Astrocyte (in vitro differentiated cells and primary cell): ENCODE measurements around the gene DENND10. TPM values are rescaled to one million over a fixed set of nuclear protein-coding genes. Genes with fewer than 3 reads are reported as not detected.

Experiments used
- DNase-seq: peaks from one replicate; pipeline ENCODE4 v3.0.0-alpha.2; 2010; ENCODE audit warnings: low read depth
- FAIRE-seq: peaks from 2 replicates; lab custom pipeline; 2011; peaks lifted over from hg19 to GRCh38; lab: Jason Lieb, UNC
- H2AFZ ChIP-seq: 2 replicates; pipeline ENCODE4 v1.6.0; 2012; ENCODE audit warnings: low read depth, low read length, inconsistent platforms
- H3K27ac ChIP-seq: 2 replicates; pipeline ENCODE4 v1.5.1; 2011; ENCODE audit warnings: low read depth, low read length, inconsistent platforms
- H3K27me3 ChIP-seq: 2 replicates; pipeline ENCODE4 v1.6.0; 2011; ENCODE audit warnings: low read length, inconsistent platforms; ENCODE audit not compliant: insufficient read depth
- H3K36me3 ChIP-seq: 2 replicates; pipeline ENCODE4 v1.5.1; 2011; ENCODE audit warnings: low read length, inconsistent platforms; ENCODE audit not compliant: insufficient read depth
- H3K4me1 ChIP-seq: 2 replicates; pipeline ENCODE4 v1.5.1; 2011; ENCODE audit warnings: low read length, inconsistent platforms; ENCODE audit not compliant: insufficient read depth
- H3K4me2 ChIP-seq: 2 replicates; pipeline ENCODE4 v1.6.0; 2012; ENCODE audit warnings: low read length, inconsistent platforms
- H3K4me3 ChIP-seq: 2 replicates; pipeline ENCODE4 v1.5.1; 2011; ENCODE audit warnings: low read depth, mild to moderate bottlenecking, low read length, inconsistent platforms; ENCODE audit not compliant: insufficient read depth
- H3K79me2 ChIP-seq: 2 replicates; pipeline ENCODE4 v1.6.0; 2012; ENCODE audit warnings: mild to moderate bottlenecking, low read length, inconsistent platforms; ENCODE audit not compliant: insufficient read depth
- H3K9ac ChIP-seq: 2 replicates; pipeline ENCODE4 v1.6.0; 2012; ENCODE audit warnings: mild to moderate bottlenecking, low read length, inconsistent platforms
- H3K9me3 ChIP-seq: 2 replicates; pipeline ENCODE4 v1.5.1; 2012; ENCODE audit warnings: low read depth, mild to moderate bottlenecking, low read length, inconsistent platforms; ENCODE audit not compliant: insufficient read depth
- H4K20me1 ChIP-seq: 2 replicates; pipeline ENCODE4 v1.6.0; 2012; ENCODE audit warnings: low read length, inconsistent platforms; ENCODE audit not compliant: insufficient read depth
- H3K27ac Mint-ChIP-seq: one replicate; pipeline ENCODE4 v1.8.0; 2021; ENCODE audit warnings: mild to moderate bottlenecking, mixed read lengths; ENCODE audit not compliant: unreplicated experiment
- H3K27me3 Mint-ChIP-seq: one replicate; pipeline ENCODE4 v1.8.0; 2021; ENCODE audit warnings: low read depth, mixed read lengths; ENCODE audit not compliant: unreplicated experiment
- H3K36me3 Mint-ChIP-seq: one replicate; pipeline ENCODE4 v1.8.0; 2021; ENCODE audit warnings: low read depth, mixed read lengths; ENCODE audit not compliant: unreplicated experiment
- H3K4me1 Mint-ChIP-seq: one replicate; pipeline ENCODE4 v1.8.0; 2021; ENCODE audit warnings: low read depth, mixed read lengths; ENCODE audit not compliant: unreplicated experiment
- H3K4me3 Mint-ChIP-seq: one replicate; pipeline ENCODE4 v1.8.0; 2021; ENCODE audit warnings: mild to moderate bottlenecking, moderate library complexity, mixed read lengths; ENCODE audit not compliant: unreplicated experiment
- H3K9me3 Mint-ChIP-seq: one replicate; pipeline ENCODE4 v1.8.0; 2021; ENCODE audit warnings: mild to moderate bottlenecking, mixed read lengths; ENCODE audit not compliant: unreplicated experiment
- CTCF ChIP-seq: IDR thresholded peaks from 2 replicates; pipeline ENCODE4 v1.5.1; 2011; ENCODE audit warnings: low read depth, mild to moderate bottlenecking, inconsistent platforms, low read length, moderate library complexity; ENCODE audit not compliant: insufficient read depth
- EZH2 ChIP-seq: IDR thresholded peaks from 2 replicates; pipeline ENCODE4 v1.6.1; 2012; ENCODE audit warnings: mild to moderate bottlenecking, low read length, inconsistent platforms; ENCODE audit not compliant: insufficient read depth
- total RNA-seq: library from RNA; stranded (reverse); gene quantifications from 2 replicates; pipeline ENCODE4 v1.2.1, GENCODE V29; 2021

DENND10 gene
- total RNA-seq, 1 donor from 2014 or later = 41.8 TPM

- H3K9ac ChIP-seq = no peak overlapping the region
- Mint-ChIP-seq H3K4me3 (no peak overlapping the region), H3K4me1 (peaks cover 10% of the 10 kb centered on the region), H3K27me3 (no peaks in the 10 kb centered on the region), H3K9me3 (no peaks in the 10 kb centered on the region), H3K27ac (no peak overlapping the region), H3K36me3 (peaks cover 15% of the 10 kb centered on the region)
- H4K20me1 ChIP-seq = no peaks in the 10 kb centered on the region
- no peak overlapping the region for H3K4me2 ChIP-seq
- H3K4me3 ChIP-seq = no peak overlapping the region
- no peaks in the 10 kb centered on the region for H3K79me2 ChIP-seq
- H3K36me3 ChIP-seq = peaks cover 17% of the 10 kb centered on the region
- H3K27ac ChIP-seq = peak overlapping the region; percentile 13
- no peaks in the 10 kb centered on the region for H3K4me1 ChIP-seq
- DNase-seq (peak; percentile 65), FAIRE-seq (no peak)
- no peaks in the 10 kb centered on the region for H3K9me3 ChIP-seq
- H2AFZ ChIP-seq = no peak overlapping the region
- H3K27me3 ChIP-seq = no peaks in the 10 kb centered on the region
- TF ChIP-seq CTCF (no peak), EZH2 (no peak)
Observed at GRCh38 chr10:119120413-119120867, 16.5 kb downstream of the DENND10 start.

GRCh38 chr10:119120875-119121274, 17.0 kb downstream of the DENND10 start:
- Histone ChIP-seq H3K9me3 (no peaks in the 10 kb centered on the region), H3K36me3 (peaks cover 17% of the 10 kb centered on the region), H3K4me2 (no peak overlapping the region), H3K9ac (no peak overlapping the region), H2AFZ (no peak overlapping the region), H3K4me1 (no peaks in the 10 kb centered on the region), H3K27ac (peak overlapping the region; percentile 13), H3K4me3 (no peak overlapping the region), H3K27me3 (no peaks in the 10 kb centered on the region), H3K79me2 (no peaks in the 10 kb centered on the region), H4K20me1 (no peaks in the 10 kb centered on the region)
- FAIRE-seq (no peak), DNase-seq (no peak)
- peaks cover 9% of the 10 kb centered on the region for H3K4me1 Mint-ChIP-seq
- no peaks in the 10 kb centered on the region for H3K9me3 Mint-ChIP-seq
- peaks cover 17% of the 10 kb centered on the region for H3K36me3 Mint-ChIP-seq
- no peak overlapping the region for H3K27ac Mint-ChIP-seq
- no peaks in the 10 kb centered on the region for H3K27me3 Mint-ChIP-seq
- H3K4me3 Mint-ChIP-seq = no peak overlapping the region
- TF ChIP-seq EZH2 (no peak), CTCF (no peak)

- Histone ChIP-seq H3K27ac (no peak overlapping the region), H3K9me3 (no peaks in the 10 kb centered on the region), H3K4me1 (no peaks in the 10 kb centered on the region), H3K4me3 (no peak overlapping the region), H3K79me2 (no peaks in the 10 kb centered on the region), H3K27me3 (no peaks in the 10 kb centered on the region), H3K9ac (no peak overlapping the region), H2AFZ (no peak overlapping the region), H4K20me1 (no peaks in the 10 kb centered on the region), H3K4me2 (no peak overlapping the region), H3K36me3 (peaks cover 17% of the 10 kb centered on the region)
- Mint-ChIP-seq H3K4me3 (no peak overlapping the region), H3K4me1 (peaks cover 3% of the 10 kb centered on the region), H3K36me3 (peaks cover 27% of the 10 kb centered on the region), H3K27ac (no peak overlapping the region), H3K27me3 (no peaks in the 10 kb centered on the region), H3K9me3 (peaks cover 2% of the 10 kb centered on the region)
- TF ChIP-seq EZH2 (no peak), CTCF (no peak)
- DNase-seq = no peak
- no peak for FAIRE-seq
Observed at GRCh38 chr10:119125942-119126341, 22.0 kb downstream of the DENND10 start.
